ENCODE results near the gene GATA3.

The GATA3 gene

DNA sequence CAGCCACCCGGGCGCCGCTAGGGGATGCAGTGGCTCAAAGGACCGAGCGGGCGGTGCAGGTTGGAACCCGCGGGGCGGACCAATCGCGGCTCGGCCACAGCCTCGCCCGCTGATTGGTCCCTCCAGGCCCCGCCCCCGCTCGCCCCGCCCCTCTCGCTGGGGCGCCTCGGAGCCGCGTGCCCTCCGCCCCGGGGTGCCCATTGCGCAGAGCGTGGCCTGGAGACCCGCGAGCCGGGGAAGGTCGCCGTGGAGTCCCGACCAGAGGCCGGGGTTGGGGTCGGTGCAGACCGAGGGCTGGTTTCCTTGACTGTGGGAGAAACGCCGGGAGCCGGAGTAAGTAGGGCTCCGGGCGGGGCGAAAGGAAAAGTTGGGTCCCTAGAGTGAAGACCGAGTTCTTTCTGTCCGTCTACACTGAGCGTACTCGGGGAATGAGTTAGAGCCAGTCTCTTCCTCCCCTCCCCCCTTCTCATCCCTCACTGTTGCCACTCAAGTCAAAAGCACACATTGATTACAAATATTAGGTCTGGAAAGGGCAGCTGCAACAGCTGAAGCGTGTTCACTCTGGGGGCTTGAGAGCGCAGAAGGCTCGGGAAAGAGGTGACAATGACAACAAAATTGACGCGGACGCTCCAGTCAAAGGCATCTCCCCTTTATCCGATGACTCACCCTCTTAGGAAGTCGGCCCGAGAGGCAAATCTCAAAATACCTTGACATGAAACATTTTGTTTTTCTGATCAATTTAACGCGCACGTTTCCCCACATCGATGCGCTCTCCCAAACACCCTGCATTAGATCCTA is 843 bp upstream of the GATA3 start:
- H3K27ac ChIP-seq (ENCODE audit: low read depth, low read length): no peak overlapping the region
- H3K4me1 ChIP-seq (ENCODE audit: control insufficient read depth, insufficient read depth, low read length): peaks cover 41% of the 10 kb centered on the region
- peaks cover 97% of the 10 kb centered on the region for H3K27me3 ChIP-seq (ENCODE audit: control insufficient read depth, insufficient read depth, low read length)

DNA sequence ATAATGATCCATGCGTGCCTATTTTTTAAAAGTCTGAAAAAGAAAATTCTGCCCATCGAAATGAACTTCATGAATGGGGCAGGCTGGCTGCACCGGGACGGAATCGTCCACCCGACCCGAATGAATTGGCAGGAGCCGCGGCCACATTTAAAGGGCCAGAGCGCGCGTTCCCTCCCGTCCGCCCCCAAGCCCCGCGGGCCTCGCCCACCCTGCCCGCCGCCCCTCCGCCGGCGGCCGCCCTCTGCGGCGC is 319 bp upstream of the GATA3 start:
- H3K4me3 ChIP-seq (ENCODE audit: low read depth, low read length): peak overlapping the region; percentile 70
- peaks cover 44% of the 10 kb centered on the region for H3K4me1 ChIP-seq (ENCODE audit: control insufficient read depth, insufficient read depth, low read length)
- peaks cover 97% of the 10 kb centered on the region for H3K27me3 ChIP-seq (ENCODE audit: control insufficient read depth, insufficient read depth, low read length)
- no peaks in the 10 kb centered on the region for H3K9me3 ChIP-seq (ENCODE audit: control insufficient read depth, insufficient read depth, low read depth, low read length)
- H3K9ac ChIP-seq (ENCODE audit: low read length): peak overlapping the region; percentile 71
- H3K27ac ChIP-seq (ENCODE audit: low read depth, low read length): no peak overlapping the region
- H3K36me3 ChIP-seq (ENCODE audit: control insufficient read depth, insufficient read depth, low read length): no peaks in the 10 kb centered on the region

More for the DNA sequence above, 843 bp upstream of the GATA3 start:
- Histone ChIP-seq H3K4me3 (ENCODE audit: low read depth, low read length) (peak overlapping the region; percentile 70), H3K9ac (ENCODE audit: low read length) (peak overlapping the region; percentile 71), H3K9me3 (ENCODE audit: control insufficient read depth, insufficient read depth, low read depth, low read length) (no peaks in the 10 kb centered on the region), H3K36me3 (ENCODE audit: control insufficient read depth, insufficient read depth, low read length) (no peaks in the 10 kb centered on the region)

DNA sequence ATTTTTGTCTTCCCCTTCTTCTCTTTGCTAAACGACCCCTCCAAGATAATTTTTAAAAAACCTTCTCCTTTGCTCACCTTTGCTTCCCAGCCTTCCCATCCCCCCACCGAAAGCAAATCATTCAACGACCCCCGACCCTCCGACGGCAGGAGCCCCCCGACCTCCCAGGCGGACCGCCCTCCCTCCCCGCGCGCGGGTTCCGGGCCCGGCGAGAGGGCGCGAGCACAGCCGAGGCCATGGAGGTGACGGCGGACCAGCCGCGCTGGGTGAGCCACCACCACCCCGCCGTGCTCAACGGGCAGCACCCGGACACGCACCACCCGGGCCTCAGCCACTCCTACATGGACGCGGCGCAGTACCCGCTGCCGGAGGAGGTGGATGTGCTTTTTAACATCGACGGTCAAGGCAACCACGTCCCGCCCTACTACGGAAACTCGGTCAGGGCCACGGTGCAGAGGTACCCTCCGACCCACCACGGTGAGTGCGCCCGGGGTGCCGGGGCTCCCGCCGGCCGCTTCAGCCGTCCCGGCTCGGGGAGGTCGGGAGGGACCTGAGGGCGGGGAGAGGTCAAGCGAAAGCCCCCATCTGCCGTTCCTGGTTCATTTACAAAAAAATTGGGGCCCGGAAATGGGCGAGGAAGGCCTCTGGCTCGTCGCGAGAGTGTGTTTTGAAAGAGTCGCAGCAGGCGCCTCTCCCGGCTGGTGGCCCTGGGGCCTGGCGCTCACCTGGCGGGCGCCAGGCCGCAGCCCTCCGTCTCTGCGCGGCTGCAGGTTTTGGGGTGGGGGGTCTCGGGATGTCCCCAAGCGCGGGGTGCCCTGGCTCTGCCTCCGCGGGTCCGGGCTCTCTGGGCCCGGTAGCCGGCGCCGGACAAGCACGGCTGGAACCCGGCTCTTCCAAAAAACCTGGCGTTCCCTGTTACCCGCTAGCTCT is 1.2 kb downstream of the GATA3 start:
- Histone ChIP-seq H3K27me3 (ENCODE audit: control insufficient read depth, insufficient read depth, low read length) (peaks cover 97% of the 10 kb centered on the region), H3K4me3 (ENCODE audit: low read depth, low read length) (peak overlapping the region; percentile 70), H3K36me3 (ENCODE audit: control insufficient read depth, insufficient read depth, low read length) (no peaks in the 10 kb centered on the region), H3K4me1 (ENCODE audit: control insufficient read depth, insufficient read depth, low read length) (peaks cover 57% of the 10 kb centered on the region), H3K27ac (ENCODE audit: low read depth, low read length) (no peak overlapping the region), H3K9me3 (ENCODE audit: control insufficient read depth, insufficient read depth, low read depth, low read length) (no peaks in the 10 kb centered on the region), H3K9ac (ENCODE audit: low read length) (peak overlapping the region; percentile 64)

GRCh38 chr10:8056378-8056777 is 1.9 kb downstream of the GATA3 start:
- Histone ChIP-seq H3K36me3 (ENCODE audit: control insufficient read depth, insufficient read depth, low read length) (no peaks in the 10 kb centered on the region), H3K9ac (ENCODE audit: low read length) (peak overlapping the region; percentile 6), H3K27ac (ENCODE audit: low read depth, low read length) (no peak overlapping the region), H3K4me1 (ENCODE audit: control insufficient read depth, insufficient read depth, low read length) (peaks cover 64% of the 10 kb centered on the region), H3K4me3 (ENCODE audit: low read depth, low read length) (peak overlapping the region; percentile 70), H3K27me3 (ENCODE audit: control insufficient read depth, insufficient read depth, low read length) (peaks cover 97% of the 10 kb centered on the region), H3K9me3 (ENCODE audit: control insufficient read depth, insufficient read depth, low read depth, low read length) (no peaks in the 10 kb centered on the region)

DNA sequence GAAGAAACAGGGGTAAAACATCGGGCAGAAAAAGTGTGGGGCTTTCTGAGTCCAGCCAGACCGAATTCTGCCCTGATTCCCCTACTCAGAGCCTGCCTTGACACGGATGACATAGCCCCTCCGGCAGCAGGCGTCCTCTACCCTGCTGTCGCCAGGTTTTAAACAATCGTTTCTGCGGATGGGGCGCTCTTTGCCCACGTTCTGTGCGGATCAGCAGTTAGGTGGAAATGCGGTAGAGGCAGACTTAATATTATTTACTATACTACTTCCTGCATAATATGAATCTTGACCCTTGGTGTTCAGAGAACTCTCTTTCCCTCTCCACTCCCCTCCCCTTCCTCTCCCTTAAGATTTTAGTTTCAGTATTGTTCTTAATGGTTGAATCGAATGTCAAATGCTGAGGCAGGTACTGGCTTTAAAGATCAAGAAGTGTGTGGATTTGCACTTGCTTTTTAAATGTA is 2.4 kb downstream of the GATA3 start:
- H3K36me3 ChIP-seq (ENCODE audit: control insufficient read depth, insufficient read depth, low read length): no peaks in the 10 kb centered on the region
- H3K9ac ChIP-seq (ENCODE audit: low read length): peak overlapping the region; percentile 6
- H3K27ac ChIP-seq (ENCODE audit: low read depth, low read length): no peak overlapping the region
- no peaks in the 10 kb centered on the region for H3K9me3 ChIP-seq (ENCODE audit: control insufficient read depth, insufficient read depth, low read depth, low read length)
- peaks cover 70% of the 10 kb centered on the region for H3K4me1 ChIP-seq (ENCODE audit: control insufficient read depth, insufficient read depth, low read length)
- peaks cover 97% of the 10 kb centered on the region for H3K27me3 ChIP-seq (ENCODE audit: control insufficient read depth, insufficient read depth, low read length)
- H3K4me3 ChIP-seq (ENCODE audit: low read depth, low read length): peak overlapping the region; percentile 70

GRCh38 chr10:8057636-8058273 is 3.3 kb downstream of the GATA3 start:
- H3K27ac ChIP-seq (ENCODE audit: low read depth, low read length): no peak overlapping the region
- H3K9me3 ChIP-seq (ENCODE audit: control insufficient read depth, insufficient read depth, low read depth, low read length): no peaks in the 10 kb centered on the region
- H3K4me3 ChIP-seq (ENCODE audit: low read depth, low read length): peak overlapping the region; percentile 70
- H3K4me1 ChIP-seq (ENCODE audit: control insufficient read depth, insufficient read depth, low read length): peaks cover 70% of the 10 kb centered on the region
- H3K27me3 ChIP-seq (ENCODE audit: control insufficient read depth, insufficient read depth, low read length): peaks cover 97% of the 10 kb centered on the region
- no peak overlapping the region for H3K9ac ChIP-seq (ENCODE audit: low read length)
- no peaks in the 10 kb centered on the region for H3K36me3 ChIP-seq (ENCODE audit: control insufficient read depth, insufficient read depth, low read length)

DNA sequence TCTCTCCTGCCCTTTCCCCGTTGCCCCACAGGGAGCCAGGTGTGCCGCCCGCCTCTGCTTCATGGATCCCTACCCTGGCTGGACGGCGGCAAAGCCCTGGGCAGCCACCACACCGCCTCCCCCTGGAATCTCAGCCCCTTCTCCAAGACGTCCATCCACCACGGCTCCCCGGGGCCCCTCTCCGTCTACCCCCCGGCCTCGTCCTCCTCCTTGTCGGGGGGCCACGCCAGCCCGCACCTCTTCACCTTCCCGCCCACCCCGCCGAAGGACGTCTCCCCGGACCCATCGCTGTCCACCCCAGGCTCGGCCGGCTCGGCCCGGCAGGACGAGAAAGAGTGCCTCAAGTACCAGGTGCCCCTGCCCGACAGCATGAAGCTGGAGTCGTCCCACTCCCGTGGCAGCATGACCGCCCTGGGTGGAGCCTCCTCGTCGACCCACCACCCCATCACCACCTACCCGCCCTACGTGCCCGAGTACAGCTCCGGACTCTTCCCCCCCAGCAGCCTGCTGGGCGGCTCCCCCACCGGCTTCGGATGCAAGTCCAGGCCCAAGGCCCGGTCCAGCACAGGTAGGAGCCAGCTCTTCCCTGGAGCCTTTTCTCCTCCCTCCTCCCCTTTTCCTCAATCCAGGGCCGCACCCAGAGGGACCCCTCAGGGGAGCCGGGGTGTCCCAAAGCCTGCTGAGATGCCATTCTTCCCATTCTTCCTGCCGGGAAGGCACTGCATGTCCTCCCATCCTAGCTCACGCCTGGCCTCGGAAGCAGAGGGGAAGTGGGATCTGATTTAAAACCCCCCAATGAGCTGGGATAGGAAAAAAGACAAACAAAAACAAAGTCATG is 4.0 kb downstream of the GATA3 start:
- peaks cover 98% of the 10 kb centered on the region for H3K27me3 ChIP-seq (ENCODE audit: control insufficient read depth, insufficient read depth, low read length)
- H3K4me3 ChIP-seq (ENCODE audit: low read depth, low read length): peak overlapping the region; percentile 70
- no peaks in the 10 kb centered on the region for H3K9me3 ChIP-seq (ENCODE audit: control insufficient read depth, insufficient read depth, low read depth, low read length)
- H3K9ac ChIP-seq (ENCODE audit: low read length): no peak overlapping the region
- no peaks in the 10 kb centered on the region for H3K36me3 ChIP-seq (ENCODE audit: control insufficient read depth, insufficient read depth, low read length)
- peaks cover 73% of the 10 kb centered on the region for H3K4me1 ChIP-seq (ENCODE audit: control insufficient read depth, insufficient read depth, low read length)
- no peak overlapping the region for H3K27ac ChIP-seq (ENCODE audit: low read depth, low read length)

DNA sequence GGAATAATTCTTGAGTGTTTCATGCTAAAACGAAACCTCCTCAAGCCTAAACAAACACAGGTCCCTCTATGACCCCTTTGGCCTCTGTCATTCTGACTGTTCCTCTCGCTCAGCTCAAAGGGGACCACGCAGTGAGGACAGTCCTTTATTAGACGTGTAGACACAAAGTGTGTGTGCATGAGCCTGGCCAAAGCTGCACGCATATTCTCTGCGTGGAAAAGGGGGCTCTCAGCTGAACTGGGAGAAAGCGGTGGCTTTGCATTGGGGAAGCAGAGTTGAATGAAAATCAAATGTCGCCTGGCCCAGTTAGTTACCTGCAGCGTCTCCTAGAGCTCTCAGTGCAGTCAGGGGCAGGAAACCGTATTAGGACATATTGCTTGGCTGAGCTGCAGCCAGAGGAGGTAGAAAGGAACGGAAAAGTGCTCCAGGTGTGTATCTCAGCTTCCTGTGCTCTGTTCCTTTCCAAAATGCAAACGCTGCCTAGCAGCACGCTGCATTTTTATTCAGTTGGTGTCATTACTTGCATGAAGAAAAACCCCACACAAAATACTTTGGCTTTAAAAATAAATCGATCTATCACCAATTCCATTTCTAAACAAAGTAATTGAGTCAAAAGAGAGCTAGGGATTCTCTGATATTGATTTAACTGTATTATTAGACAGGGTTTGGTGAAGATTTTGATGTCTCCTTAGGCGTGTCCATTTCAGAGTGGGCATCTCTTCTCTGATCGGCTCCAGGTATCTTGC is 4.9 kb downstream of the GATA3 start:
- peaks cover 99% of the 10 kb centered on the region for H3K27me3 ChIP-seq (ENCODE audit: control insufficient read depth, insufficient read depth, low read length)
- H3K4me1 ChIP-seq (ENCODE audit: control insufficient read depth, insufficient read depth, low read length): peaks cover 78% of the 10 kb centered on the region
- H3K4me3 ChIP-seq (ENCODE audit: low read depth, low read length): peak overlapping the region; percentile 42; the same call in 1 of the 2 replicates
- no peak overlapping the region for H3K9ac ChIP-seq (ENCODE audit: low read length)
- no peaks in the 10 kb centered on the region for H3K36me3 ChIP-seq (ENCODE audit: control insufficient read depth, insufficient read depth, low read length)
- no peaks in the 10 kb centered on the region for H3K9me3 ChIP-seq (ENCODE audit: control insufficient read depth, insufficient read depth, low read depth, low read length)
- no peak overlapping the region for H3K27ac ChIP-seq (ENCODE audit: low read depth, low read length)

- Histone ChIP-seq H3K27me3 (ENCODE audit: control insufficient read depth, insufficient read depth, low read length) (peaks cover 99% of the 10 kb centered on the region), H3K9me3 (ENCODE audit: control insufficient read depth, insufficient read depth, low read depth, low read length) (no peaks in the 10 kb centered on the region), H3K36me3 (ENCODE audit: control insufficient read depth, insufficient read depth, low read length) (no peaks in the 10 kb centered on the region), H3K9ac (ENCODE audit: low read length) (peak overlapping the region; percentile 2), H3K4me3 (ENCODE audit: low read depth, low read length) (peak overlapping the region; percentile 42; the same call in 1 of the 2 replicates), H3K4me1 (ENCODE audit: control insufficient read depth, insufficient read depth, low read length) (peaks cover 84% of the 10 kb centered on the region), H3K27ac (ENCODE audit: low read depth, low read length) (no peak overlapping the region)
These were observed 5.7 kb downstream of the GATA3 start for GRCh38 chr10:8060010-8060703.
